ENCODE measurements around the gene ANKS6. TPM values are rescaled to one million over a fixed set of nuclear protein-coding genes. Genes with fewer than 3 reads are reported as not detected.
A peak's percentile ranks its signal among the peaks of the same experiment; 100 is the strongest.

Gene ANKS6
- total RNA-seq, 1 donor from 2014 or later = 5.7 TPM

GRCh38 chr9:98818764-98819163 lies 22.4 kb upstream of the ANKS6 start:
- DNase-seq (ENCODE audit: low spot score) (no peak), ATAC-seq (no peak)

- ATAC-seq (no peak), DNase-seq (ENCODE audit: low spot score) (no peak)
Observed at GRCh38 chr9:98815391-98815951, 19.1 kb upstream of the ANKS6 start.

GRCh38 chr9:98811051-98811650 lies 14.8 kb upstream of the ANKS6 start:
- no peak for ATAC-seq
- no peak for DNase-seq (ENCODE audit: low spot score)

GRCh38 chr9:98810102-98810842 lies 13.9 kb upstream of the ANKS6 start:
- ATAC-seq = no peak
- DNase-seq (ENCODE audit: low spot score) = no peak

GRCh38 chr9:98809311-98810101 lies 13.2 kb upstream of the ANKS6 start:
- no peak for ATAC-seq
- DNase-seq (ENCODE audit: low spot score) = no peak

GRCh38 chr9:98808875-98809274 lies 12.5 kb upstream of the ANKS6 start:
- no peak for ATAC-seq
- no peak for DNase-seq (ENCODE audit: low spot score)

- no peak for ATAC-seq
- no peak for DNase-seq (ENCODE audit: low spot score)
Observed at GRCh38 chr9:98808411-98808815, 12.1 kb upstream of the ANKS6 start.

- ATAC-seq (peak; percentile 43), DNase-seq (ENCODE audit: low spot score) (no peak)
Observed at GRCh38 chr9:98807814-98808195, 11.4 kb upstream of the ANKS6 start.

- no peak for DNase-seq (ENCODE audit: low spot score)
- peak; percentile 53 for ATAC-seq
Observed at GRCh38 chr9:98807070-98807813, 10.9 kb upstream of the ANKS6 start, which contains the start of gene GALNT12. Gene GALNT12, plus strand, starts transcription at chr9:98807670. Its CDS starts 29 bp downstream, at chr9:98807699.

GRCh38 chr9:98806394-98807035 lies 10.2 kb upstream of the ANKS6 start:
- no peak for DNase-seq (ENCODE audit: low spot score)
- ATAC-seq = no peak

GRCh38 chr9:98805506-98806272 lies 9.3 kb upstream of the ANKS6 start:
- DNase-seq (ENCODE audit: low spot score) (peak; percentile 29), ATAC-seq (no peak)

GRCh38 chr9:98804083-98804482 lies 7.7 kb upstream of the ANKS6 start:
- ATAC-seq (no peak), DNase-seq (ENCODE audit: low spot score) (no peak)

GRCh38 chr9:98801969-98802371 lies 5.6 kb upstream of the ANKS6 start:
- DNase-seq (ENCODE audit: low spot score) (no peak), ATAC-seq (no peak)

- ATAC-seq (no peak), DNase-seq (ENCODE audit: low spot score) (no peak)
Observed at GRCh38 chr9:98801561-98801960, 5.2 kb upstream of the ANKS6 start.

- no peak for DNase-seq (ENCODE audit: low spot score)
- ATAC-seq = no peak
Observed at GRCh38 chr9:98798254-98798653, 1.9 kb upstream of the ANKS6 start.

GRCh38 chr9:98797491-98797890 lies 1.1 kb upstream of the ANKS6 start:
- DNase-seq (ENCODE audit: low spot score) = no peak
- no peak for ATAC-seq

- ATAC-seq (peak; percentile 30), DNase-seq (ENCODE audit: low spot score) (no peak)
Observed at GRCh38 chr9:98795970-98796363, 388 bp downstream of the ANKS6 start.

- no peak for DNase-seq (ENCODE audit: low spot score)
- ATAC-seq = no peak
Observed at GRCh38 chr9:98795295-98795955, 930 bp downstream of the ANKS6 start.

- ATAC-seq (no peak), DNase-seq (ENCODE audit: low spot score) (peak; percentile 22)
Observed at GRCh38 chr9:98794802-98795201, 1.6 kb downstream of the ANKS6 start.

Measured in left lobe of liver (tissue), 2 donors.